IPS-15b (cell line): ENCODE measurements around the gene DNAI2.

Source experiments
- H3K27me3 ChIP-seq: one replicate; pipeline ENCODE4 v1.6.1; 2013; ENCODE audit warnings: low read length; ENCODE audit not compliant: control insufficient read depth, insufficient read depth
- H3K36me3 ChIP-seq: one replicate; pipeline ENCODE4 v1.6.1; 2013; ENCODE audit warnings: low read length; ENCODE audit not compliant: control insufficient read depth, insufficient read depth
- H3K4me1 ChIP-seq: one replicate; pipeline ENCODE4 v1.6.1; 2013; ENCODE audit warnings: mild to moderate bottlenecking, low read length; ENCODE audit not compliant: control insufficient read depth, insufficient read depth
- H3K4me3 ChIP-seq: one replicate; pipeline ENCODE4 v1.5.1; 2013; ENCODE audit warnings: low read depth, low read length
- H3K9ac ChIP-seq: one replicate; pipeline ENCODE4 v1.6.1; 2013; ENCODE audit warnings: low read depth, mild to moderate bottlenecking, low read length
- H3K9me3 ChIP-seq: one replicate; pipeline ENCODE4 v1.6.1; 2013; ENCODE audit warnings: mild to moderate bottlenecking, low read length; ENCODE audit not compliant: control insufficient read depth, insufficient read depth

The DNAI2 gene

GRCh38 chr17:74318391-74318790 lies 44.4 kb downstream of the DNAI2 start:
- no peaks in the 10 kb centered on the region for H3K4me1 ChIP-seq
- H3K27me3 ChIP-seq, result no peaks in the 10 kb centered on the region
- no peak overlapping the region for H3K4me3 ChIP-seq
- no peaks in the 10 kb centered on the region for H3K36me3 ChIP-seq
- no peak overlapping the region for H3K9ac ChIP-seq
- H3K9me3 ChIP-seq, result no peaks in the 10 kb centered on the region

GRCh38 chr17:74324521-74324920 lies 50.5 kb downstream of the DNAI2 start:
- peaks cover 6% of the 10 kb centered on the region for H3K4me1 ChIP-seq
- no peaks in the 10 kb centered on the region for H3K9me3 ChIP-seq
- H3K27me3 ChIP-seq, result peaks cover 24% of the 10 kb centered on the region
- H3K36me3 ChIP-seq, result no peaks in the 10 kb centered on the region
- H3K4me3 ChIP-seq, result no peak overlapping the region
- no peak overlapping the region for H3K9ac ChIP-seq

GRCh38 chr17:74325376-74325742 lies 51.3 kb downstream of the DNAI2 start:
- peaks cover 6% of the 10 kb centered on the region for H3K4me1 ChIP-seq
- no peaks in the 10 kb centered on the region for H3K36me3 ChIP-seq
- H3K9me3 ChIP-seq, result no peaks in the 10 kb centered on the region
- peaks cover 24% of the 10 kb centered on the region for H3K27me3 ChIP-seq
- H3K4me3 ChIP-seq, result peak overlapping the region; percentile 37
- H3K9ac ChIP-seq, result no peak overlapping the region

GRCh38 chr17:74325743-74326379 lies 51.8 kb downstream of the DNAI2 start, which contains the start of gene KIF19:
Gene KIF19, plus strand, starts transcription at chr17:74326226. Its CDS starts 124 bp downstream, at chr17:74326350.
- Histone ChIP-seq H3K9ac (no peak within 1 kb of the TSS), H3K9me3 (no peaks in the 10 kb centered on the region), H3K4me1 (peaks cover 6% of the 10 kb centered on the region), H3K36me3 (no peaks in the 10 kb centered on the region), H3K27me3 (peaks cover 24% of the 10 kb centered on the region), H3K4me3 (peak within 1 kb of the TSS; percentile 61)

- H3K27me3 ChIP-seq, result peaks cover 24% of the 10 kb centered on the region
- H3K36me3 ChIP-seq, result no peaks in the 10 kb centered on the region
- peaks cover 6% of the 10 kb centered on the region for H3K4me1 ChIP-seq
- H3K9me3 ChIP-seq, result no peaks in the 10 kb centered on the region
- H3K9ac ChIP-seq, result no peak overlapping the region
- peak overlapping the region; percentile 61 for H3K4me3 ChIP-seq
These were observed 52.5 kb downstream of the DNAI2 start for GRCh38 chr17:74326506-74326905.

- Histone ChIP-seq H3K4me3 (no peak overlapping the region), H3K9me3 (no peaks in the 10 kb centered on the region), H3K9ac (no peak overlapping the region), H3K36me3 (no peaks in the 10 kb centered on the region), H3K4me1 (peaks cover 8% of the 10 kb centered on the region), H3K27me3 (peaks cover 24% of the 10 kb centered on the region)
These were observed 54.5 kb downstream of the DNAI2 start for GRCh38 chr17:74328487-74328886.

GRCh38 chr17:74329378-74329777 lies 55.3 kb downstream of the DNAI2 start:
- Histone ChIP-seq H3K9ac (no peak overlapping the region), H3K4me3 (no peak overlapping the region), H3K27me3 (peaks cover 23% of the 10 kb centered on the region), H3K9me3 (no peaks in the 10 kb centered on the region), H3K4me1 (peaks cover 11% of the 10 kb centered on the region), H3K36me3 (no peaks in the 10 kb centered on the region)

GRCh38 chr17:74330446-74330845 lies 56.4 kb downstream of the DNAI2 start:
- H3K4me1 ChIP-seq, result peaks cover 20% of the 10 kb centered on the region
- H3K27me3 ChIP-seq, result peaks cover 12% of the 10 kb centered on the region
- H3K36me3 ChIP-seq, result no peaks in the 10 kb centered on the region
- no peaks in the 10 kb centered on the region for H3K9me3 ChIP-seq
- no peak overlapping the region for H3K4me3 ChIP-seq
- no peak overlapping the region for H3K9ac ChIP-seq

- Histone ChIP-seq H3K4me3 (no peak overlapping the region), H3K36me3 (no peaks in the 10 kb centered on the region), H3K9me3 (no peaks in the 10 kb centered on the region), H3K4me1 (peaks cover 21% of the 10 kb centered on the region), H3K27me3 (peaks cover 2% of the 10 kb centered on the region), H3K9ac (no peak overlapping the region)
These were observed 58.1 kb downstream of the DNAI2 start for GRCh38 chr17:74332017-74332650.

- no peak overlapping the region for H3K4me3 ChIP-seq
- H3K4me1 ChIP-seq, result peaks cover 21% of the 10 kb centered on the region
- H3K9ac ChIP-seq, result no peak overlapping the region
- no peaks in the 10 kb centered on the region for H3K9me3 ChIP-seq
- H3K27me3 ChIP-seq, result no peaks in the 10 kb centered on the region
- no peaks in the 10 kb centered on the region for H3K36me3 ChIP-seq
These were observed 58.8 kb downstream of the DNAI2 start for GRCh38 chr17:74332763-74333283.

GRCh38 chr17:74334393-74335039 lies 60.5 kb downstream of the DNAI2 start:
- Histone ChIP-seq H3K4me1 (peaks cover 19% of the 10 kb centered on the region), H3K4me3 (no peak overlapping the region), H3K9me3 (no peaks in the 10 kb centered on the region), H3K9ac (no peak overlapping the region), H3K36me3 (no peaks in the 10 kb centered on the region), H3K27me3 (no peaks in the 10 kb centered on the region)
